ENCODE data around the gene CCL22.

The CCL22 gene

GRCh38 chr16:57407521-57408353, 49.2 kb downstream of the CCL22 start:
- TF ChIP-seq CTCF (IDR thresholded peaks at IDR 0.05), result no peak

- no peak for TF ChIP-seq CTCF (IDR thresholded peaks at IDR 0.05)
Measured at GRCh38 chr16:57409065-57409464, 50.5 kb downstream of the CCL22 start.

GRCh38 chr16:57409870-57410587, 51.4 kb downstream of the CCL22 start:
- TF ChIP-seq CTCF (IDR thresholded peaks at IDR 0.05), result no peak

GRCh38 chr16:57411362-57411976, 52.9 kb downstream of the CCL22 start:
- no peak for TF ChIP-seq CTCF (IDR thresholded peaks at IDR 0.05)

- no peak for TF ChIP-seq CTCF (IDR thresholded peaks at IDR 0.05)
Measured at GRCh38 chr16:57412584-57412983, 54.0 kb downstream of the CCL22 start.

- TF ChIP-seq CTCF (IDR thresholded peaks at IDR 0.05), result no peak
Measured at GRCh38 chr16:57413301-57413730, 54.7 kb downstream of the CCL22 start.

DNA sequence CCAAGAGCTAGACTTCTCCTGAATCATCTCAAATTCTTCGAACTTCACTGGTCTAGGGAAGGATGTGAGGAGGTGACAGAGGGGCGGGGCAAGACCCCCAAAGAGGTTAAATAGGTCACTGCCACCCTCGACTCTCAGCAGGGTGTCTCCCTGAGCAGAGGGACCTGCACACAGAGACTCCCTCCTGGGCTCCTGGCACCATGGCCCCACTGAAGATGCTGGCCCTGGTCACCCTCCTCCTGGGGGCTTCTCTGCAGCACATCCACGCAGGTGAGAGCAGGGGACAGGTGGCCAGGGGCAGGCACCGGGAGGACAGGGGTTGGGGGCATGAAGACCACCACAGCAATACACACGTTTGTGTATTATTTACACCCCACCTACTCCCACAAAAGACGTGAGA, 55.1 kb downstream of the CCL22 start:
- TF ChIP-seq CTCF (IDR thresholded peaks at IDR 0.05), result no peak
